ENCODE results near the gene TEX11. TPM values are rescaled to one million over a fixed set of nuclear protein-coding genes. Genes with fewer than 3 reads are reported as not detected.

Gene TEX11
- total RNA-seq, 2 experiments from 2014 or later: not detected

- no peak overlapping the region for H3K4me3 ChIP-seq (ENCODE audit: low read depth, low read length, poor library complexity, severe bottlenecking)
- no peak for TF ChIP-seq EZH2phosphoT487 (IDR thresholded peaks at IDR 0.05; ENCODE audit: borderline replicate concordance, low read depth, low read length)
- no peak for TF ChIP-seq CTCF (conservative IDR thresholded peaks at IDR 0.05; ENCODE audit: low read length)
- ChIA-PET POLR2A (no interaction called here), CTCF (ENCODE audit: unreplicated experiment) (no interaction called here)
- H3K27ac ChIP-seq (ENCODE audit: low read depth, low read length, poor library complexity, severe bottlenecking): no peak overlapping the region
- H3K79me2 ChIP-seq (ENCODE audit: insufficient read depth, low read depth, low read length): no peaks in the 10 kb centered on the region
- no peak for DNase-seq (ENCODE audit: low spot score)
- H3K9me3 ChIP-seq (ENCODE audit: low read length): no peaks in the 10 kb centered on the region
- no TSS peak for BruUV-seq (replicated peaks)
- H3K36me3 ChIP-seq (ENCODE audit: insufficient read depth, low read length): no peaks in the 10 kb centered on the region
- intact Hi-C loops (cut with micrococcal nuclease; ENCODE audit: unreplicated experiment): no loop called here
- H3K9me2 ChIP-seq (ENCODE audit: insufficient read depth, low read length): no peaks in the 10 kb centered on the region
- no peak overlapping the region for H3K4me2 ChIP-seq (ENCODE audit: low read length)
- H3K4me1 ChIP-seq (ENCODE audit: insufficient read depth, low read length, poor library complexity, severe bottlenecking): no peaks in the 10 kb centered on the region
- no peaks in the 10 kb centered on the region for H4K20me1 ChIP-seq (ENCODE audit: insufficient read depth, low read length)
- no peak overlapping the region for H2AFZ ChIP-seq (ENCODE audit: low read length)
These were observed 414.1 kb downstream of the TEX11 start for GRCh38 chrX:70494441-70494840.

GRCh38 chrX:70488856-70489255 lies 419.7 kb downstream of the TEX11 start:
- H3K4me3 ChIP-seq (ENCODE audit: low read depth, low read length, poor library complexity, severe bottlenecking): no peak overlapping the region
- H3K9me2 ChIP-seq (ENCODE audit: insufficient read depth, low read length): no peaks in the 10 kb centered on the region
- BruUV-seq (replicated peaks): no TSS peak
- DNase-seq (ENCODE audit: low spot score): no peak
- intact Hi-C loops (cut with micrococcal nuclease; ENCODE audit: unreplicated experiment): no loop called here
- H2AFZ ChIP-seq (ENCODE audit: low read length): no peak overlapping the region
- no peak overlapping the region for H3K27ac ChIP-seq (ENCODE audit: low read depth, low read length, poor library complexity, severe bottlenecking)
- H3K4me2 ChIP-seq (ENCODE audit: low read length): no peak overlapping the region
- POLR2A ChIA-PET: no interaction called here
- H3K36me3 ChIP-seq (ENCODE audit: insufficient read depth, low read length): no peaks in the 10 kb centered on the region
- no peaks in the 10 kb centered on the region for H4K20me1 ChIP-seq (ENCODE audit: insufficient read depth, low read length)
- no peaks in the 10 kb centered on the region for H3K9me3 ChIP-seq (ENCODE audit: low read length)
- CTCF ChIA-PET (ENCODE audit: unreplicated experiment): no interaction called here
- no peaks in the 10 kb centered on the region for H3K4me1 ChIP-seq (ENCODE audit: insufficient read depth, low read length, poor library complexity, severe bottlenecking)
- TF ChIP-seq EZH2phosphoT487 (IDR thresholded peaks at IDR 0.05; ENCODE audit: borderline replicate concordance, low read depth, low read length) (no peak), CTCF (conservative IDR thresholded peaks at IDR 0.05; ENCODE audit: low read length) (no peak)
- H3K79me2 ChIP-seq (ENCODE audit: insufficient read depth, low read depth, low read length): no peaks in the 10 kb centered on the region

GRCh38 chrX:70485466-70485865 lies 423.0 kb downstream of the TEX11 start:
- H3K9me3 ChIP-seq (ENCODE audit: low read length): no peaks in the 10 kb centered on the region
- no TSS peak for BruUV-seq (replicated peaks)
- H2AFZ ChIP-seq (ENCODE audit: low read length): no peak overlapping the region
- ChIA-PET CTCF (ENCODE audit: unreplicated experiment) (no interaction called here), POLR2A (no interaction called here)
- no peaks in the 10 kb centered on the region for H3K79me2 ChIP-seq (ENCODE audit: insufficient read depth, low read depth, low read length)
- no peak overlapping the region for H3K27ac ChIP-seq (ENCODE audit: low read depth, low read length, poor library complexity, severe bottlenecking)
- no peaks in the 10 kb centered on the region for H3K4me1 ChIP-seq (ENCODE audit: insufficient read depth, low read length, poor library complexity, severe bottlenecking)
- H3K9me2 ChIP-seq (ENCODE audit: insufficient read depth, low read length): no peaks in the 10 kb centered on the region
- H3K36me3 ChIP-seq (ENCODE audit: insufficient read depth, low read length): no peaks in the 10 kb centered on the region
- TF ChIP-seq EZH2phosphoT487 (IDR thresholded peaks at IDR 0.05; ENCODE audit: borderline replicate concordance, low read depth, low read length) (no peak), CTCF (conservative IDR thresholded peaks at IDR 0.05; ENCODE audit: low read length) (no peak)
- DNase-seq (ENCODE audit: low spot score): no peak
- H4K20me1 ChIP-seq (ENCODE audit: insufficient read depth, low read length): no peaks in the 10 kb centered on the region
- intact Hi-C loops (cut with micrococcal nuclease; ENCODE audit: unreplicated experiment): no loop called here
- H3K4me3 ChIP-seq (ENCODE audit: low read depth, low read length, poor library complexity, severe bottlenecking): no peak overlapping the region
- H3K4me2 ChIP-seq (ENCODE audit: low read length): no peak overlapping the region
